MM.1S (cell line): ENCODE data around the gene PLEKHO2.
"Not testable (repeated sequence)": the region's sequence is repeated elsewhere in the genome, so short reads cannot be mapped to it uniquely, and the experiment has no call there.

ENCODE experiments used
- CTCF ChIP-seq: fragments of 300-600 bp; sonication (generic); IDR thresholded peaks from 2 replicates; pipeline ENCODE4 v1.5.1; 2016; ENCODE audit warnings: antibody characterized with exemption, low read length, mixed read lengths
- EZH2 ChIP-seq: fragments of 300-600 bp; sonication (generic); optimal IDR thresholded peaks from 2 replicates; pipeline ENCODE3; 2017; ENCODE audit warnings: low read depth, mild to moderate bottlenecking, antibody characterized with exemption, low read length, mixed read lengths
- EZH2phosphoT487 ChIP-seq: fragments of 300-600 bp; sonication (generic); IDR thresholded peaks from 2 replicates; pipeline ENCODE4 v1.6.1; 2018; ENCODE audit warnings: antibody characterized with exemption, low read length

DNA sequence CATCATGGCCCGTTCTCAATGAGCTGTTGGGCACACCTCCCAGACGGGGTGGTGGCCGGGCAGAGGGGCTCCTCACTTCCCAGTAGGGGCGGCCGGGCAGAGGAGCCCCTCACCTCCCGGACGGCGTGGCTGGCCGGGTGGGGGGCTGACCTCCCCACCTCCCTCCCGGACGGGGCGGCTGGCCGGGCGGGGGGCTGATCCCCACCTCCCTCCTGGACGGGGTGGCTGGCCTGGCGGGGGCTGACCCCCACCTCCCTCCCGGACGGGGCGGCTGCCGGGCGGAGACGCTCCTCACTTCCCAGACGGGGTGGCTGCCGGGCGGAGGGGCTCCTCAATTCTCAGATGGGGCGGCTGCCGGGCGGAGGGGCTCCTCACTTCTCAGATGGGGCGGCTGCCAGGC, 42.8 kb upstream of the PLEKHO2 start:
- not testable (repeated sequence) for TF ChIP-seq CTCF, EZH2, EZH2phosphoT487
